Skin of body (tissue), 2 donors: ENCODE results near the gene C6orf163. TPM values are rescaled to one million over a fixed set of nuclear protein-coding genes. Genes with fewer than 3 reads are reported as not detected.

Experiments used
- DNase-seq: peaks from one replicate; lab custom pipeline; 2025; lab: John Stamatoyannopoulos, UW
- total RNA-seq: library from RNA; depleted of rRNA; stranded (reverse); fragments of >200 nt; gene quantifications from one replicate; pipeline ENCODE4 v1.2.3, GENCODE V29; 2014

C6orf163 gene
- total RNA-seq, 1 donor from 2014 or later: 5.6 TPM

DNA sequence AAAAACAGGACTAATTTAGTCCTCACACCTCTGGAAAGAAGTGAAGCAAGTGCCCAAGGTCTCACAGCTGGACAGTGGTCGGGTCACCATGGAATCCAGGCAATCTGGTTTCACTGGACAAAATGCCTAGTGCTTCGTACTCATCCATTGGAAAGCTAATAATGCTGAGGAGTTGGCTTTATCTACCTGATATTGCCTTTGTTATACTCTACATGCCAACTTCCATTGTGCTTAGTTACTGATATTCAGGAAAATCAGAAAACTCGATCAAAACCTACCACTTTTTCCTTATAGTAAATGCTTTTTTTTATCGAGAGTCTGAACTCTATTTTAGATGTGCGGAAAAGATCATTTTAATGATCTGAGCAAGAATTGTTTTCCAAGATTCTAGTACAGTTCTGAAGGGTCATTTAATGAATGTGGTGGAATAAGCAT is 64.1 kb downstream of the C6orf163 start:
- DNase-seq: no peak

Other genes with a start within 250 kb of the C6orf163 start
- 32.0 TPM for gene CGA, start 249.7 kb upstream of the C6orf163 start, total RNA-seq
- 71.3 TPM for gene ZNF292, start 189.2 kb upstream of the C6orf163 start, total RNA-seq
- 13.9 TPM for gene SMIM8, start 22.2 kb upstream of the C6orf163 start, total RNA-seq
- not detected for gene GJB7, start 15.5 kb upstream of the C6orf163 start, total RNA-seq
- gene CFAP206, start 63.2 kb downstream of the C6orf163 start, total RNA-seq: 0.49 TPM
- gene SLC35A1, start 128.2 kb downstream of the C6orf163 start, total RNA-seq: 16.6 TPM
- 48.5 TPM for gene RARS2, start 245.2 kb downstream of the C6orf163 start, total RNA-seq
- 26.9 TPM for gene ORC3, start 245.3 kb downstream of the C6orf163 start, total RNA-seq